Smooth muscle cell (in vitro differentiated cells): ENCODE measurements around the gene UBL4B. TPM values are rescaled to one million over a fixed set of nuclear protein-coding genes. Genes with fewer than 3 reads are reported as not detected.

Experiments
- DNase-seq: peaks from one replicate; lab custom pipeline; 2025; ENCODE audit not compliant: unreplicated experiment; lab: John Stamatoyannopoulos, UW
- H2AFZ ChIP-seq: fragments of 200-600 bp; sonication (generic); 2 replicates; pipeline ENCODE4 v1.6.0; 2016; ENCODE audit warnings: antibody characterized with exemption, low read depth, mild to moderate bottlenecking
- H3F3A ChIP-seq: fragments of 200-600 bp; sonication (generic); 2 replicates; pipeline ENCODE4 v1.6.0; 2017; ENCODE audit warnings: antibody characterized with exemption, low read depth
- H3K27ac ChIP-seq: fragments of 200-600 bp; sonication (generic); 2 replicates; pipeline ENCODE4 v1.5.1; 2016; ENCODE audit warnings: low read depth, mild to moderate bottlenecking
- H3K27me3 ChIP-seq: fragments of 200-600 bp; sonication (generic); 2 replicates; pipeline ENCODE4 v1.6.1; 2016; ENCODE audit warnings: low read depth, mild to moderate bottlenecking
- H3K36me3 ChIP-seq: fragments of 200-600 bp; sonication (generic); 2 replicates; pipeline ENCODE4 v1.5.1; 2016; ENCODE audit warnings: low read depth
- H3K4me1 ChIP-seq: fragments of 200-600 bp; sonication (generic); 2 replicates; pipeline ENCODE4 v1.5.1; 2016; ENCODE audit warnings: low read depth
- H3K4me2 ChIP-seq: fragments of 200-600 bp; sonication (generic); 2 replicates; pipeline ENCODE4 v1.6.0; 2016; ENCODE audit warnings: mild to moderate bottlenecking
- H3K4me3 ChIP-seq: fragments of 200-600 bp; sonication (generic); 2 replicates; pipeline ENCODE4 v1.5.1; 2016; ENCODE audit warnings: mild to moderate bottlenecking
- H3K79me2 ChIP-seq: fragments of 200-600 bp; sonication (generic); 2 replicates; pipeline ENCODE4 v1.6.0; 2016; ENCODE audit warnings: low read depth, mild to moderate bottlenecking
- H3K9ac ChIP-seq: fragments of 200-600 bp; sonication (generic); 2 replicates; pipeline ENCODE4 v1.6.0; 2016; ENCODE audit warnings: low read depth
- H3K9me3 ChIP-seq: fragments of 200-600 bp; sonication (generic); replicated peaks from 2 replicates; pipeline ENCODE4 v1.5.1; 2016; ENCODE audit warnings: low read depth
- H4K20me1 ChIP-seq: fragments of 200-600 bp; sonication (generic); 2 replicates; pipeline ENCODE4 v1.6.0; 2016; ENCODE audit warnings: low read depth
- whole genome bisulfite sequencing: methylation state at CpG from one replicate; pipeline ENCODE4 v1.1.7; 2016; ENCODE audit warnings: low lambda C conversion rate; 5-methylcytosine and 5-hydroxymethylcytosine counted together
- polyA plus RNA-seq: library from polyadenylated mRNA; unstranded; fragments of >200 nt; fragmentation: Nextera tagmentation; extraction: Ambion mirVana; gene quantifications from 2 replicates; pipeline ENCODE4 v1.2.1, GENCODE V29; 2016
- total RNA-seq: library from RNA; depleted of rRNA; stranded (reverse); fragments of >200 nt; gene quantifications from 2 replicates; pipeline ENCODE4 v1.2.3, GENCODE V29; 2014
- TF ChIP-seq, protein P1 (sequence below): fragments of 200-600 bp; sonication (generic); IDR thresholded peaks from 2 replicates; pipeline ENCODE4 v1.5.1; 2017; ENCODE audit warnings: borderline replicate concordance, mild to moderate bottlenecking, antibody characterized with exemption; ENCODE audit not compliant: insufficient read depth, poor library complexity, severe bottlenecking

Gene UBL4B
- total and polyA plus RNA-seq, 2 experiments from 2014 or later: not detected

DNA sequence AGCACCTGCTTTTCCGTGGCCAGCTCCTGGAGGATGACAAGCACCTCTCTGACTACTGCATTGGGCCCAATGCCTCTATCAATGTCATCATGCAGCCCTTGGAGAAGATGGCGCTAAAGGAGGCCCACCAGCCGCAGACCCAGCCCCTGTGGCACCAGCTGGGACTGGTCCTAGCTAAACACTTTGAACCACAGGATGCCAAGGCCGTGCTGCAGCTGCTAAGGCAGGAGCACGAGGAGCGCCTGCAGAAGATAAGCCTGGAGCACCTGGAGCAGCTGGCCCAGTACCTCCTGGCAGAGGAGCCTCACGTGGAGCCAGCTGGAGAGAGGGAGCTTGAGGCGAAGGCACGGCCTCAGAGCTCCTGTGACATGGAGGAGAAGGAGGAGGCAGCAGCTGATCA is 413 bp downstream of the UBL4B start:
- no peaks in the 10 kb centered on the region for H3K36me3 ChIP-seq

DNA sequence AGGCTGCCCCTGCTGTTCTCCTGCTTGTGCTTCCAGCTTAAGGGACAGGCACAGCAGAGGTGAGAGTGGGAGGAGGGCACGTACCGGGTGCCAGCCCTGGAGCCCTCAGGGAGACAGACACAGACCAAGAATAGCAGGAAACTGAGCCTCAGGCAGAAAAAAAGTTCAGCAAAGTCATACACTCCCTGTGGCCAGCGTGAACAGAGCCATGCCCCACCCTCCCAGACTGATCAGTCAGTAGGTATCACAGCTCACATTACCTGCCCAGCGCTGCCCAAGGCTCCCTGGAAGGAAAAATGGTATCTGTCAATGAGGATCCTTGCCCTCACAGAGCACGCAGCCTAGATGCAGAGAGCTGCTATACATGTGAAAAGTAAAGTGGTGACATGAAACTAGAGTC is 1.3 kb downstream of the UBL4B start:
- Histone ChIP-seq H3F3A (no peaks in the 10 kb centered on the region), H3K9me3 (no peaks in the 10 kb centered on the region), H3K79me2 (no peaks in the 10 kb centered on the region), H3K4me2 (no peak overlapping the region), H3K4me3 (no peak overlapping the region), H3K27me3 (peaks cover 14% of the 10 kb centered on the region), H3K36me3 (no peaks in the 10 kb centered on the region), H3K27ac (no peak overlapping the region), H4K20me1 (no peaks in the 10 kb centered on the region), H3K4me1 (no peaks in the 10 kb centered on the region), H2AFZ (no peak overlapping the region), H3K9ac (no peak overlapping the region)
- TF ChIP-seq, protein P1, sequence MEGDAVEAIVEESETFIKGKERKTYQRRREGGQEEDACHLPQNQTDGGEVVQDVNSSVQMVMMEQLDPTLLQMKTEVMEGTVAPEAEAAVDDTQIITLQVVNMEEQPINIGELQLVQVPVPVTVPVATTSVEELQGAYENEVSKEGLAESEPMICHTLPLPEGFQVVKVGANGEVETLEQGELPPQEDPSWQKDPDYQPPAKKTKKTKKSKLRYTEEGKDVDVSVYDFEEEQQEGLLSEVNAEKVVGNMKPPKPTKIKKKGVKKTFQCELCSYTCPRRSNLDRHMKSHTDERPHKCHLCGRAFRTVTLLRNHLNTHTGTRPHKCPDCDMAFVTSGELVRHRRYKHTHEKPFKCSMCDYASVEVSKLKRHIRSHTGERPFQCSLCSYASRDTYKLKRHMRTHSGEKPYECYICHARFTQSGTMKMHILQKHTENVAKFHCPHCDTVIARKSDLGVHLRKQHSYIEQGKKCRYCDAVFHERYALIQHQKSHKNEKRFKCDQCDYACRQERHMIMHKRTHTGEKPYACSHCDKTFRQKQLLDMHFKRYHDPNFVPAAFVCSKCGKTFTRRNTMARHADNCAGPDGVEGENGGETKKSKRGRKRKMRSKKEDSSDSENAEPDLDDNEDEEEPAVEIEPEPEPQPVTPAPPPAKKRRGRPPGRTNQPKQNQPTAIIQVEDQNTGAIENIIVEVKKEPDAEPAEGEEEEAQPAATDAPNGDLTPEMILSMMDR: no peak
- no peak for DNase-seq
- WGBS: 73% methylated on average over 5 of the region's 5 CpGs

More for the DNA sequence above, 413 bp downstream of the UBL4B start:
- DNase-seq: no peak
- H3K27ac ChIP-seq: no peak overlapping the region
- no peaks in the 10 kb centered on the region for H3K9me3 ChIP-seq
- no peaks in the 10 kb centered on the region for H4K20me1 ChIP-seq
- H2AFZ ChIP-seq: no peak overlapping the region
- no peak overlapping the region for H3K9ac ChIP-seq
- H3K4me3 ChIP-seq: no peak overlapping the region
- H3K27me3 ChIP-seq: peaks cover 17% of the 10 kb centered on the region
- H3K4me2 ChIP-seq: no peak overlapping the region
- H3K4me1 ChIP-seq: no peaks in the 10 kb centered on the region
- no peaks in the 10 kb centered on the region for H3K79me2 ChIP-seq
- WGBS: 86% methylated on average over 9 of the region's 9 CpGs
- H3F3A ChIP-seq: no peaks in the 10 kb centered on the region
- TF ChIP-seq, protein P1: no peak

DNA sequence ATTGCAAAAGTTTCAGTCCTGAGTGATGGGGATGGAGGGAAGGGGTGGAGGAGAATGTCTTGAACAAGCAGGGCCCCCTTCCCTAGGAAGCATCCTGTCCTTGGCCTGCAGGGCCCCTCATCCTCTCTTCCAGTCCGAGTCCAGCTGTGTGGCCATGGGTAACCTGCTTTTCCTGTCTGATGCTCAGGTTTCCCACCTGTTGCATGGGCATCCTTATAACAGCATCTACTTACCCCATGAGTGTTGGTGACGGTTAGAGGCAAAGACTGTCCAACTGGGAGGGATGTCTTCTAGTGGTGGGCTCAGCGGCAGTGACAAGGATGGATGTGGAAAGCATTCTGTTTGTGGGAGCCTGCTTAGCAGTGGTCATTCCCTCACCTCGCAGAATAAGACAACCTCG is 1.9 kb downstream of the UBL4B start:
- Histone ChIP-seq H3K79me2 (no peaks in the 10 kb centered on the region), H3K9me3 (no peaks in the 10 kb centered on the region), H3K27me3 (peaks cover 14% of the 10 kb centered on the region), H2AFZ (no peak overlapping the region), H3K9ac (no peak overlapping the region), H4K20me1 (no peaks in the 10 kb centered on the region), H3K4me2 (no peak overlapping the region), H3F3A (no peaks in the 10 kb centered on the region), H3K36me3 (no peaks in the 10 kb centered on the region), H3K4me1 (no peaks in the 10 kb centered on the region), H3K27ac (no peak overlapping the region), H3K4me3 (no peak overlapping the region)
- TF ChIP-seq, protein P1: no peak
- DNase-seq: no peak
- 86% methylated on average over 5 of the region's 5 CpGs for WGBS

DNA sequence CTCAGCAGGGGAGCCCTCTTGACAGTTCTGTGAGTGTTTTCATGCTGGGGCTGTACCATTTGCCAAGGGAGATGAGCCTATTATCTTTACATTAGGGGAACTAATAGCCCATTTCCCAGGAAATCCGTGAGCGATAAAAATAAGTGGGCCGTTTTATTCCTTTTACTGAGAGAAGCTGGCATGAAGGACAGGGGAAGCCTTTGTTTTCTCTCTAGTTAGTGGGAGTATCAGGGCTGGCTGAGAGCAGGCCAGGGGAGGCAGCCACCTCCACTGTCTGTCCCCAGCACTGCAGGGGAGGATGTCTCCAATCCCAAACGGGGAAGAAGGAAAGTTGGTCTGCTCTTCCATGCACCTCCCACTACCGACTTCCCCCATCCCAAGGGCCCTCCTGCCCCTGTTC is 2.5 kb downstream of the UBL4B start:
- 73% methylated on average over 5 of the region's 5 CpGs for WGBS
- H3K9ac ChIP-seq: no peak overlapping the region
- no peak overlapping the region for H3K4me3 ChIP-seq
- no peak for DNase-seq
- TF ChIP-seq, protein P1: no peak
- H3F3A ChIP-seq: no peaks in the 10 kb centered on the region
- no peaks in the 10 kb centered on the region for H3K9me3 ChIP-seq
- no peaks in the 10 kb centered on the region for H4K20me1 ChIP-seq
- no peaks in the 10 kb centered on the region for H3K36me3 ChIP-seq
- H3K4me2 ChIP-seq: no peak overlapping the region
- H3K4me1 ChIP-seq: no peaks in the 10 kb centered on the region
- no peaks in the 10 kb centered on the region for H3K79me2 ChIP-seq
- peaks cover 14% of the 10 kb centered on the region for H3K27me3 ChIP-seq
- H3K27ac ChIP-seq: no peak overlapping the region
- H2AFZ ChIP-seq: no peak overlapping the region
